GM19043 (cell line): ENCODE measurements around the gene C12orf50.
"Not testable (repeated sequence)": the region's sequence is repeated elsewhere in the genome, so short reads cannot be mapped to it uniquely, and the experiment has no call there.

ENCODE experiments used
- ATAC-seq: cut with Tn5 transposase; IDR thresholded peaks from one replicate; pipeline ENCODE4 v1.9.1; 2021; ENCODE audit warnings: low read depth; ENCODE audit not compliant: unreplicated experiment

Gene C12orf50, protein sequence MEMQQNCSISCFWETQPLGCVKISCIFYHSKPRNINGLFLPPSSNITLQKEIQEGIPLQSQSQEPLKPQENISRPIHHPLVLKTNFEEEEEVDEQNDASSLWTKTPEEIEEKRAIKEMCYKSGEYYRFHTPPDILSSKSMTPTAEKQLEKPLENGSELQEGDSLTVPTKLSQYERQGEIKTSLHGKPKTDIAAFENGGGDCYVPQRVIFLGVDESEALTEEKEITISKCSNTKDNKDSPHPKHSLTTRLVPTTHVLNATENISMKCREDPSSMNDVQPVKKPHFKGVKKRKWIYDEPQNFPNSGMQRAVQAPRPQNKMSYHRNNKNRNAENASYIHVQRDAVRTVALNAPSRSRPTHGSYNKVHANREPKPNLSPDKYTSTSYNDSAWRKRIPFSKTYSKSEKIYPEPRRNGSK

DNA sequence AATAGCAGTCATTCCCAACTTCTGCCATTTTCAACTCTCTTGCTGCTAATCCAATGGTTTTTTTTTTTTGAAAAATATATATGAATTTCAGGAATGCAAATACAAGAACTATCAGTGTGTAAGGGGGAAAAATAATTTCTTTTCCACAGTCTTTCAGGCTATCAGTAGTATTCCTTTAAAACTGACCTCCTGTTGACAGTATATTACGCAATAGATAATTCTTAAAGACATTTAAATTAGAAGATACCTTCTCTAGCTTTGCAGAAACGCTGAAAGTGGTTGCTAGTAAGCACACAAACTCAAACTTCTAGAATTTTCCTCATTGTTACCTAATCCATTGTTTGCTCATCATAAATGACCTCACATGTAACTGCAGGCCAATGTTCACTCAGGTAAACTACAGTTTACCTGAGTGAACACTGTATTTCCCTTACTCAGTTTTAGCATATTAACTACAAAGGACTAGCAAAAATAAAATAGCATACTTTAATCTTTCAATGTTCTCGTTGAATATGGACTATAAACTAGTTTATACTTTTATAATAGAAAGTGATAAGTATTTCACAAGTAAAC is at the start of gene C12orf50:
Gene C12orf50, minus strand, starts transcription at position 309 of the 573 bp plus-strand sequence. CDS start 2,439 bp downstream, outside the sequence.
- ATAC-seq, result no peak

DNA sequence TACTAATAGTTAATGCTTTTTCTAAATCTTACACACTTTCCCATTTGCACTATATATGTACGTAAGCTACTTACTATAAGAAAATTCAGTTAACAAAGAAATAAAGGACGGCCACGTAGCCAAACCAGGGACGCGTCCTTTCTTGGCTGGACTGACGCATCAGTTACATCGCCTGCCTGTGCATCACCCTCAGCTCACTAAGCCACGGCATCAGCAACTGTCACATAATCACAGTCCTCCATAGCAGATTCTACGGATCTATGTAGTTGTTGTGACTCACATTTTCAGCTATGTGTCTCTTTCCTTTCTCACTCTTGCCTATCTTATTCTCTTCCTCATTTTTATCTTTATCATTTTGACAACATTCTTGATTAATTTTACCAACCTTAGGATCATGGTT is 38.1 kb upstream of the C12orf50 start:
- ATAC-seq, result no peak

DNA sequence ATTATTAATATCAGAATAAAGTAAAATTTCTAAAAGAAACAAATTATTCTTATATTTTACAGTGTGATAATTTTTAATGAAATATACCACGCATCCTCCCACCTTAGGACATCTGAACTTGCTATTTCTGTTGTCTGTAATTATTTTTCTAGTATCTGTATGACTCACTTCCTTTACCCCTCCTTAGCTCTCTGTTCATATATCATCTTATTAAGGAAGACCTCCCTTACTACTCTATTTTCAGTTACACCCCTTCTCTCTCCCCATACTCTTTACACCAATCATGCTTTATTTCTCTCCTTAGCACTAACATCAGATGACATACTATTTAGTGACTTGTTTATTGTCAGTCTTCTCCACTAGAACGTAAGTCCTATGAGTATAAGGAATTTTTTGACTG is 34.2 kb upstream of the C12orf50 start:
- peak; percentile 89 for ATAC-seq

DNA sequence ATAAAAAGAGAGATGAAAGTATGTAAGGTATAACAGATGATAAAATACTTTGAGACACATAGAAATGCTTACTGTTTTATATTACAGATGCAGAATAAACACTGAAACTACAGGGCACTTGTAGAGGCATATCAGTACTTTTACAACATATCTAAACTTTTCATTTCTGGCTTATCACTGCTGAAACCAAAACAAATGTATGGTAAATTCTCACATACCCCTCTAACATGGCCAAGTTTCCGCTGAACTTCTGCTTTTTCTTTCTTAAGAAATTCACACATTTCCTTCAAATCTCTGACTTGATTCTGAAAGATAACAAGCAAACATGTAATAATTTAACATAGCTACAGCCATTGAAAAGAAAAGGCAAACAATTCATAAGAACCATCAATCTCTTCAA is 33.3 kb upstream of the C12orf50 start:
- ATAC-seq, result peak; percentile 52

DNA sequence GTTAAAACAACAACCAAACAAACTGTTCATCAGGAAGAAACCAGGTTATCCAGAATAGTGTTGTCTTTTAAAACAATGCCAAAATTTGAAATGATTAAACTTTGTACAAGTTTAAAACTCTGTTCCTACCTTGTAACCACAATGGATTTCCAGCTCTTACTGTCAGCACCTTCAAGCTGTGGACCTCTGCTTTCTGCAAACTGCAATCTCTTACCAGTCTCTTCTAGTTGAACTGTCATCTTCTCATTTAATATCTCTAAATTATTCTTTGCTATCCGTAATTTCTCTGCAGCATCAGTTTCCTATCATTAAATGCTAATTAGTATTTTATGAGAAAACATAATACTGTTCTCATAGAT is 29.5 kb upstream of the C12orf50 start:
- no peak for ATAC-seq

DNA sequence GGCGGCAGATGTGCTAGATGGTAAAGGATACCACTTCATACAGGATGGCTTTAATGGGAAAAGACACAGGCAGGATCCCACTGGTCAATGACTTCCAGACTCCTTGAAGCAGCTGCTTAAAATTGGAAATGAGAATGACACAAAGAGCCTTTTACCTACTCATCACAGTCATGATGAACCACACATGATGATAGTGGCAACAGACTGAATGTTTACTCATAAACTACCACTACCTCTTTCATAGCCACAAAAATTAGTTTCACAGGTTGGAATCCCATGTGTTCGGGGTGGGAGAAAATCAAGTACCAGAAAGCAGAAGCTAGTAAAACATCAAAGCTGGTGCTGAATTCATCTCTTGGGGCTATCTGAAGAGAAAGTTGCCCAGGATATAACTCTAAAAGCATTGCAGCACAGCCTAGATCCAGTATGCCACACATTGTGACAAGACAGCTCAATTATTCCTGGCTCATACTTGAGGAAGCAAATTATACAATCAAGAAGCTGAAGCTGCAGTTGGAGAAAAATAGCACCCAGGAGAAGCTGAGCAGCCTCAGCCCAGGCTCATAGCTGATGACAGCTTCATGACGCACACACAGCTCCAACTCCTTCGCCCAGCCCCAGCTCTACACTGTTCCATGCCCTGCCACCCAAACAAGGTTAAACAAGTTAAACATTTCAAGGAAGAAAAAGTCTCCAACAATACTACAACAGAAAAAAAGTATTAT is 29.0 kb upstream of the C12orf50 start:
- ATAC-seq, result no peak

DNA sequence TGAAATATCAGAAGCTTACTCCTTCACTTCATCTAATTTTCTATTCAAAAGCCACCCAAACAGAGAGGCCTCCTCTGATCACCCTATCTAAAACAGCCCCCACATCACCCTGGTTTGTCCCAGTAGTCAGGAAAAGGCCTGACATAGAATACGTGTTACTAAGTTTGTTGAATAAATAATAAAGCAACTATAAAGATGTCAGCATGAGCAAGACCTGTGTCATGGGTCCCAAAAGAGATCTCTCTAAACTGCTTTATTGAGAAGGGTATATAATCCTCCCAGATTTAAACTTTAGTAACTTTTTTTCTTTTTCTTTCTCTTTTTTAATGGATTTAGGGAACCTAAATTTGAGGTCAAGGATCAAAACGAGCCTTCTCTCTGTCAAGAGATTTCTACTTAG is 27.4 kb upstream of the C12orf50 start:
- no peak for ATAC-seq

DNA sequence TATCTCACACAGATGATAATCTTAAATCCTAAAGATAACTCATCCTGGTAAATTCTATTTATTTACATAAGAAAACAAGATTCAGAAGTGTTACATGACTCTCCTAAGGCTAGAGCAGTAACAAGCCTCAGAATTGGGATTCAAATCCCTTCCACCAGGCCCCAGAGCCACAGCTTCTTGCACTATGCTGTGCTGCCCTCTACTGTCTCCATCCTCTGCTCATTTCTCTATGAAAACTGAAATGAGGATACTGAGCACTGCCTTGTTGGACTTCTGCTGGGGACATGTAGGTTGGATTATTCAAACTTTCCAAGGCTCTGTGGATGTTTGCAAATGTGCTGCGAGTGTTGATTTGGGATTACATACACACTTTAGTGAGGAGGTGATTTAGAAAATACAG is 23.5 kb upstream of the C12orf50 start:
- ATAC-seq, result peak; percentile 77

DNA sequence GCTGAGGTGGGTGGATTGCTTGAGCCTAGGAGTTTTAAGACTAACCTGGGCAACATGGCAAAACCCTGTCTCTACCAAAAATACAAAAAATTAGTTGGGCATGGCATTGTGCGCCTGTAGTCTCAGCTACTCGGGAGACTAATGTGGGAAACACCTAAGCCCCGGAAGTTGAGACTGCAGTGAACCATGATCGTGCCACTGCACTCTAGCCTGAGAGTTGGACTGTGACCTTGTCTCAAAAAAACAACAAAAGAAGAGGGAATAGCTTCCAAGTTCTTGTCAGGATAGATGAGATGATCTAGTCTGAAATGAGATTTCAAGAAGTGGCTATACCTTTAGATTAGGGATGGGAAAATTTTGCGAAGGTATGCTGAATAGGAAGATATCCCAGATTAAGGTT is 14.8 kb upstream of the C12orf50 start:
- ATAC-seq, result no peak

DNA sequence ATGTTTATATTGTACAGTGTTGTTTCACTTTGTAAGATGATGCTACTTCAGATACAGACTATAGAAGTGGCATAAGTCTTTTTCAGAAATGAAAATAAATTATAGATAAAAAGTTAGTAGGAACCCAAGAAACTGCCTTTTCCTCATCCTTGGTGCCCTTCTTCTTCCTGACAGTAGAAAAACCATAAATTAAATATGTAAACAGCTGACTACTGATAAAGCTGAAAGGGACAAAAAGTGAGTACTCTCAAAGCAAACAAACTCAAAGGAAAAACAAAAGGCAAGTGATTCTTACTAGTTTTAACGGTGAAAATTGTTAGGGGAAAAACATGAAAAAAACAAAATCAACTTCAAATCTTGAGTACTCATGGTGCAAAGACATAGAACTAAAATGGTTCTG is 8.6 kb upstream of the C12orf50 start:
- ATAC-seq, result no peak

DNA sequence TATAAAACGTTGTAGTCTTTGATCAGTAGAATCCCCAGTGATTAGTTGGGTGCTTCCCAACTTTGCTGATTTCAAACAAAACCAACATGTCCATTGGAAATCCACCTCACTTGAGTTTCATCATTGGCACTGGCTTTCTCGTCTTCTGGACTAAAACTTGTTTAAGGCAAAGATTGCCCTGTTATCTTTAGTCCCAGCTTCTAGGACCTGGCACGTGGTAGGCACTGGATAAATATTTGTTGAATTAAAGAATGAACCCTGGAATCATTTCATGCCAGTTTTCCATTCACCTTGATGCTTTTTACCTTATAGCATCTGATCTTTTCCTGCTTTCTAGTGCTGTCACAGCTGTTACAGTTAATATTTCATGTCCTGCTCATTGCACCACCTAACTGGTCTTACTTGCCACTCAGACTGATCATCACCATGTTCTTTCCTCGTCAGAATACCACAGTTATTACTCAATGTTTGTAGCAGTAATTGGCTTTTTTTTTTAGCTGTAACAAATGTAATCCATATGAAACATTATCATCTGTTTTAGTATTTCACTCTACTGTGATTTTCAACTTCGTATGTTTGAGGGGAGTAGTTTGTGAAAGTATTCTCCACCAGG is 7.3 kb upstream of the C12orf50 start:
- no peak for ATAC-seq

DNA sequence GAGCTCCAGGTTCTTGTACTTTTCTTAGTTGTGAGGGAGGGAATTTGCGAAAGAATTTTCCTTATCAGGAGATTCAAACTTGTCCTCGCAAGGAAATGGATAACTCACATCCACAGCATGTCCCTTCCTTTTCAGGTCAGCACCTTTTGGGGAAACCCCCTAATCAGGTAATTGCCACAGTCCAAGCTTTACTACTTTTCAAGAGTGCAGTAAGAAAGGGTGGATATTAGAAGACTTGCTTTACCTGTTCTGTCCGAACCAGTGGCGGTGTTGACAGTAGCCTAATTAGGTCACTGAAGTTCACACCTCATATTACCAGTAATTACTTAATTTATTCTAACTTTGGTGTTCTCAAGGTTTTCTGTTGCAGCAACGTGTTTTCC is 6.7 kb upstream of the C12orf50 start:
- ATAC-seq, result peak; percentile 15

DNA sequence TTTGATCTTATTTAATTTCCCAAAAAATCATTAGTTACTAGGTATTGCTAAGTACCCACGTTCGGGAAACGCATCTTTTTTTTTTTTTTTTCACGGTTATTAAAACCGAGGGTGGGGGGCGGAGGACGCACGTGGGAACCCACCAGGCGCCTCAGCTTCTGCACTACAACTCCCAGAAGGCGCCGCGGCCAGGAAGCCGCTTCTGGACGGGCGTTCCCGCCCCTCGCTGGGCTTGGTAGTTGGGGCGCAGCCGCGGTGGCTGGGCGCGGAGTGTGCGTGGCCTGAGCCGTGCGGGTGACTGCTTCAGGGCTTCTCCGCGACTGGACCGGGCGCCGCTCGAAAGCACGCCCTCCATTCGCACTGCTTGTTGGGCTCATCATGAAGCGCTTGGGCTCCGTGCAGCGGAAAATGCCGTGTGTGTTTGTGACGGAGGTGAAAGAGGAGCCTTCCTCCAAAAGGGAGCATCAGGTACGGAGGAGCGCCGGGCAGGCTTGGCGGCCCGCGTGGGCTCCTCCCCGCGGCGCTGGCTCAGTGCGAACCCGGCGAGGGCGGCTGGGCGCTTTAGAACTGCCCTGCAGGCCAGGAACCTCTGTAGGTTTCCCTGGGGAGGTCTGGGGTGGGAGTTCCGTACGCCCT is 6.2 kb upstream of the C12orf50 start:
- ATAC-seq, result peak; percentile 99

DNA sequence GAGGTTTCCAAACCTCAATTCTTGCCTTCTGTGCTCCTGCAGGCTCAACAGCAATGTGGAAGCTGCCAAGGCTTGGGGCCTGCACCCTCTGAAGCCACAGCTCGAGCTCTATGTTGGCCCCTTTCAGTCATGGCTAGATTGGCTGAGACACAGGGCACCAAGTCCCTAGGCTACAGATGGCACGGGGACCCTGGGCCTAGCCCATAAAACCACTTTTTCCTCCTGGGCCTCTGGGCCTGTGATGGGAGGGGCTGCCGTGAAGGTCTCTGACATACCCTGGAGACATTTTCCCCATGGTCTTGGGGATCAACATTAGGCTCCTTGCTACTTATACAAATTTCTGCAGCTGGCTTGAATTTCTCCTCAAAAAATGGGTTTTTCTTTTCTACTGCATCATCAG is 2.0 kb upstream of the C12orf50 start:
- not testable (repeated sequence) for ATAC-seq

DNA sequence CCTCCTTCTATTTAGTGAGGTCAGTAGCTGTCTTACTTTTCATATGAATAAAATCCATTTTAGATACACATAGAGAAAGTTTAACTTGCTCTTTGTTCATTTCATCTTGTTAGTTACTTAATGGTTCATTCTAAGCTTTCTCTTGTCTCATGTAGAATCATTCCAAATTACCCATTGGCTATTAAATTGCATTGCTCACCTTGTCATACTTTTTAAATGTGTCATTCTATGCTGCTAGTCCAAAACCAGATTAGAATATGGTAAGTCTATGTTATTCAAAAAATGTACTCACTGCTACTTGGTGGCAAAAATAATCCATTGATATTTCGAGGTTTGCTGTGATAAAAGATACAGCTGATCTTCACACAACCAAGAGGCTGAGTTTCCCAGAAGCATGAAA is 3.0 kb downstream of the C12orf50 start:
- no peak for ATAC-seq

DNA sequence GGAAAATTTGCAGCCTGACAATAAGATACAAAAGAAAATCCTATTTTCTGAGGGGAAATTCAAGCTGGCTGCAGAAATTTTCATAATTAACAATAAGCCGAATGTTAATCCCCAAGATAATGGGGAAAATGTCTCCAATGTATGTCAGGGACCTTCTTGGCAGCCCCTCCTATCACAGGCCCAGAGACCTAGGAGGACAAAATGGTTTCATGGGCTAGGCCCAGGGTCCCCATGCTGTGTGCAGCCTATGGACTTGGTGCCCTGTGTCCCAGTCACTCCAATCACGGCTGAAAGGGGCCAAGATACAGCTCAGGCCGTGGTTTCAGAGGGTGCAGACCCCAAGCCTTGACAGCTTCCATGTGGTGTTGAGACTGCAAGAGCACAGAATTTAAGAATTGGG is 11.2 kb downstream of the C12orf50 start:
- no peak for ATAC-seq

DNA sequence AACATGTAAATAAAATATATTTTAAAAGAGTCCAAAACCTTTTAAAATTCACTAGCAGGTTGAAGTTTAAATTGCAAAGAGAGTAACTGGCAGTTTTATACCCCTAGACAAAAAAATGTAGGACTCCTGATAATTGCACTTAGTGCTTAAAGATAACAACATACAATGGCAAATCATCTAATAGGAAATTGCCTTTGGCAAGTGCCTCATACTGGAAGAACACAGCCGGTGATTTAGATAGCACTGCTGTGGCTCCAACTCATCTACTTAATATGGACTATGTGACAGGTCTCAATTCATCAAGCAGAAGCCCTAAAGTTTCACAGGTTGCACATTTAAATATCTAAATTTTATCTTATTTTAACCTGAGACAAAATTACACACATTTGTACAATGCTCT is 13.4 kb downstream of the C12orf50 start:
- ATAC-seq, result no peak

DNA sequence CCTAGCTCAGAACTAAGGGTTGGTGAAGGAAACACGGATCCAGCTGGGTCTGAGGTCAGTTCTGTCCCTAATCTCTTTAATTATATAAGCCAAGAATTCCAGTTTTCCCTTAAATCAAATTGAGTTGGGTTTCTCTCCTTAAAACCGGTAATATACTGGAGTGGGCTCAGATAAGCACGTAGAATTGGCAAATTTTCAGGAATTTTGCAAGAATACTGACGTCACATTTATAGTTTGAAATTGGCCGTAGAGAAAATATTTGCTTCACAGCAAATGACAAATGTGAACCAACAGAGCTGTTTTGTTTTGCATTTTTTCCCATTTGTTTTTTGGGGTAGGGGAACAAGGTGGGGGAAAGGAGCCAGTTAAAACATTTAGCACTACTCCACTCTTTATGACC is 17.4 kb downstream of the C12orf50 start:
- no peak for ATAC-seq

DNA sequence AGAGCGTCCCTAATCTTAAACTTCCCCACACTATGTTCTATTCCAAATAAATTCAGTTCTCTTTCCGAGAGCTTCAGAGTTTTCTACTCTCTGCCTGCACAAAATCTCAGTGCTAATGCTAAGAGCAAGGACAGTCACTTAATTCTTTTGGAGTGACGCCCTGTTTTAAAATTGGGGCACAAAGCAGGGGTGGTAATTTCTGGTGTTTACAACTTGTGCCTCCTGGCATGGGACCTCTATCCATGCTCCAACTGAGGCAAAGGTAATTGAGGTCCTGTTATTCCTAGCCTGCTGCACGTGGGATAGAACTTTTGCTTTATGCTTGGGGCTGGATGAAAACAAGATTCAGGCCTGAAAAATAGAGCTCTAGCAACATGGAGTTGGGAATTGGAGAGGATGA is 22.9 kb downstream of the C12orf50 start:
- ATAC-seq, result no peak

DNA sequence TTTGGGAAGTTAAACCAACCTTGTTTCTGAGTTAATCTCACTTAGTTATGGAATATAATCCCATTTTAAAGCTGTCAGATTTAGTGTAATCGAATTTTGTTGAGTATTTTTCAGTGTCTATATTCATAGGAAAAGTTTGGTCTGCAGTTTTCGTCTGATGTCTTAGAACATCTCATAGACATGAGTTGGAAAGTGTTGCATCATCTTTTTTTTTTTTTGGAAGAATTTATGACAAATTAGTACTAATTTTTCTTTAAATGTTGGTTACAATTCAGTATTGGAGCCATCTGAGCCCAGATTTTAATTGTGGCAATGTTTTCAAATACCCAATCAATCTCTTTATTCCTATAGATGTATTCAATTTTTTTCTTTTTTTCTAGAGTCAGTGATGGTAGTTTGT is 27.9 kb downstream of the C12orf50 start:
- ATAC-seq, result no peak
